HG03108 (cell line): ENCODE measurements around the gene BMAL1.
"Not testable (repeated sequence)": the region's sequence is repeated elsewhere in the genome, so short reads cannot be mapped to it uniquely, and the experiment has no call there.

Experiments
- ATAC-seq: cut with Tn5 transposase; IDR thresholded peaks from one replicate; pipeline ENCODE4 v1.9.1; 2021; ENCODE audit warnings: moderate library complexity; ENCODE audit not compliant: unreplicated experiment

BMAL1 gene

GRCh38 chr11:13277768-13278608, at the start of gene BMAL1:
BMAL1 (plus strand) TSS chr11:13277790; CDS start chr11:13354309, 76,519 bp downstream.
- ATAC-seq = peak; percentile 22

GRCh38 chr11:13228572-13228971, 49.0 kb upstream of the BMAL1 start:
- no peak for ATAC-seq

DNA sequence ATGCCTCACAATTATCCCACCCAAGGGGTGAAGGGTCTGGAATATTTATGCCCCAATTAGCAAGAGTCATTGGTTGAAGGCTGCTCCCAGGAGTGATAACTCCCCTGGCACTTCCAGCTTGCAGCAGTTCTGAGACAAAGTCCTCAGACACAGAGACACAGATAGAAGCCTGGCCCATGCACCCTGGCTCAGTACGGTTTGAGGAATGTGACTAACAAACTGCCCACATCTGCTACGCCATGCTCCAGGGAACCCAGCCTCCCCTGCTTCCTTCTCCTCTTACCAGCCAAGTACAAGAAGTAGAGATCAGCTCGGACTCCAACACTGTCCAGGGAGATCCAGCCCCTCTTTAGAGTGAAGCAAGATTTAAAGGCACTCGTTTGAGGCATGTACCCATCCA, 48.5 kb upstream of the BMAL1 start:
- ATAC-seq = no peak

- ATAC-seq = no peak
Measured at GRCh38 chr11:13229711-13230318, 47.8 kb upstream of the BMAL1 start.

DNA sequence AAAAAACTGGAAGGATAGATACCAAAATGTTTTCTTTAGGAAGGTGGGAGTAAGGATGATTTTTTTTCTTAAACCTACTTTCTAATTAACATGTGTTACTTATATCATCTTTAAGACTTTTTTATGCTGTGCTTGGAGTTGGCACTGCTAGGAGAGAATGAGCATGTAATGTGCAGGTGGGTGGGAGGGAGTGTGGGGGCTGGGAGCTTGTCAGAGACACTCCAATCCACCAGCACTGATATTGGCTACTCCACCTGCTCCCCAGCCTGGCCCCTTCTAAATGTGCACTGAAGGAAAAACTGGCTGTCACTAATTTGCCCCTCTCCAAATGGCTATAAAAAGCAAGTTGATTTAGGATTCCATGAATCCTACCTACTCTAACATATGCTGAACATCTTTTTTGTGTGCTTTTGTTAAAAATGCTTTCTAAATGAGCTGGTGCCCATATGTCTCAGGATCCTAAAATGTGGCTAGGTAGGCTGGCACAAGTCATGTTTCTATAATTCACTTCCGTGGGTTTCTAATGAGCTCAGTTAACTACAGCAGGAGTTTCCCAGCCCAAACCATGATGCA, 44.3 kb upstream of the BMAL1 start:
- no peak for ATAC-seq

- ATAC-seq = no peak
Measured at GRCh38 chr11:13235895-13236294, 41.7 kb upstream of the BMAL1 start.

GRCh38 chr11:13236626-13237025, 41.0 kb upstream of the BMAL1 start:
- no peak for ATAC-seq

DNA sequence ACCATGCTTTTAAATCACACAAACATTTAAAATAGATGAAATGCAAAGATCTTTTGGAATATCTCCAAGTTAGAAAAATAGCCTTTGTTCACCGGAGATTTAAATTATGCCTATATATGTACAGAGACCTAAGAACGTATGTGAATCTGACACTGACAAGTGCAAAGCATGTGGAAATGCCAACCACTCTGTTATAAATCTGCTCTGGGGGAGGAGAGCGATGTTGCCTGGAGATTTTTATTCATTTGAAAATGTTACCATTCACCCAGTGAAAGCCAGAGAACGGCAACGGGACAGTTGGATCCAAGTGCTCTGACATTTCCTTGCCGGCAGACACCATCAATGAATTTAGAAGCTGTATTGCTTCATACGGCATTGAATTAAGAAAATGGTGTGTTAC, 39.8 kb upstream of the BMAL1 start:
- ATAC-seq = no peak

- ATAC-seq = no peak
Measured at GRCh38 chr11:13238879-13239514, 38.6 kb upstream of the BMAL1 start.

DNA sequence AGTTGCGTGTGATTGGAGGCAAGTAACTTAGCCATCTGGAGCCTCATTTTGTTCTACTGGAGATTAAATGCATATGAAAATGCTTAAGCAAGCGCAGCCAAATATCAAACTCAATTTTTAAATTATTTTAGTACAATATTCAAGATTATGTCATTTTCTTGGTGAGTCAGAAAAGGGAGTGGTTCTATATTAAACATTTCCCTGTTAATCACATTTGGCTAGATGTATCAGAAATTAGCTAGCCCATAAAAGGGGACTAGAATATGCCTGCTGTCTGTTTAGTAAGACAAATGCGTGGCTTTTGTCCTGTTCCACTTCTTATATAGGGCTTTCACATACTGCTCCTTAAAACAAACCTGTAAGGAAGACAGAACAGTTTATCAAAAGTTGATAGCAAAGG, 35.0 kb upstream of the BMAL1 start:
- no peak for ATAC-seq

DNA sequence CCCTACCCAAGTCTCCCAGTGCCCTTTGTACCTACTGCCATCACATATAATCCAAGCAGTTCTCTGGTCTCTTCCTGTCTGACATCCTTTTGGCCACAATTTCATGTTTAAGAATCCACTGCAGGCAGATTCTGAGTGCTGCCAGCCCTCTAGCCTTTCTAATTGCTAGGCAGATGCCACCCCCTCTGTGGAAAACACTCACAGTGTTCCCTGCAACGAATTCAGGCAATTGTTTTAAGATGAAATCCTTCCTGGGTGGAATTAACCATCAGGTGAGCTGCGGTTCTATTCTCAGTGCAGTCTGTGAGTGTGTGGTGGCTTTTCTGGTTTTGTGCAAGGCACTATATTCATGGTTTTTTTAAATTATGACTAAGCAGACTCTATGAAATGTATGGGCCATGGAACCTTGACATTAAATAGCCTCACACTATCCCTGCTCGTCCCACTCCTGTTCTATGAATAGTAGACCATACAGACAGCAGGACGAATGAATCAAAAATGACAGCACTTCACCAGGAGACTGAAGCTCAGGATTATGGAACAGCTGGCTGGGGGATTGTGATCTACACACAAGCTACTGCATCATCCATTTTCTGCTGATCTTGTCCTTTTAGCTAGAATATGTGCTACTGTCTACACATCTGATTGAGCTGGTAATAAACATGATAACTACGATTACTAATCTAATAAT, 29.8 kb upstream of the BMAL1 start:
- ATAC-seq = no peak

DNA sequence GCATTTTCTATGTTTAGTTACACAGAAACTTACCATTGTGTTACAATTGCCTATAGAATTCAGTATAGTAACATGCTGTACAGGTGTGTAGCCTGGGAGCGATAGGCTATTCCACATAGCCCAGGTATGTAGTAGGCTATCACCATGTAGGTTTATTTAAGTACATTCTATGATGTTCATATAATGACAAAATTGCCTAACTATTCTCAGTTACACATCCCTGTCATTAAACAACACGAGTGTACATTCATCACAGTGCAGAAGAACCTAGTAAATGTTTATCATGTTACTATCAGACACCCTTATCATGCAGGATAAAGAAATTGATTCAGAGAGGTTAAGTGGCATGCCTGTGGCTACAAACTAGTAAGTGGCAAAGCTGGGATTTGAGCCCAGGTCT, 28.4 kb upstream of the BMAL1 start:
- ATAC-seq = no peak

DNA sequence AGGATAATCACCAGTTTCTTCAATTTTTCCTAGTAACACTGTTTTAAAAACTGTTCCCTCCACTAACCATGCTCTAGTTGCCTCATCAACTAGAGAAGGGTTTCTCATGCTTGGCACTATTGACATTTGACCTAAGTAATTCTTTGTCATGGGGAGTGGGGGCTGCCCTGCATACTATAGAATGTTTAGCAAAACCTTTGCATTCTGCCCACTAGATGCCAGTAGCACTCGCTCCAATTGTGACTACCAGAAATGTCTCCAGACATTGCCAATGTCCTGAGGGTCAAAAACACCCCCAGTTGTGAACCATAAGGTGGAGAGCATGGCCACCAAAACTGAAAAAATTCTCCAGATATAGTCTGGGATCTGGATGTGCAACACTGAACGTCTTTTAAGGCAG, 27.6 kb upstream of the BMAL1 start:
- ATAC-seq = no peak

DNA sequence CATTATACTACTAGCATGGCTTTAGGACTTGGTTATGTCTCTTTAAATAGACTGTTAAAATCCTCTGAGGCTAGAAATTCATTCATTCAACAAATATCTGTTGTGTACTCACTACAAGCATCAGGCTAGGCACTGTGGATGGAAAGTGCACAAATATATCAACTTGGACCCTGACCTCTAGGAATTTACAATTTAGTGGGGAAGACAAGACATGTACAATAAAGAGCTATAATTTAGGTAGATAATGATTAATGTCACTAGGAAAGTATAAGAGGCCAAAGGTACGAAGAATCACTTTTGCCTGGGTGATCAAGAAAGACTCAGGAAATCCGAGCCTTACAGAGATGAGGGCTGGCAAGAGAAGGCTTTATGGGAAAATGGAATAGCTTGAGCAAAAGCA, 25.6 kb upstream of the BMAL1 start:
- no peak for ATAC-seq

DNA sequence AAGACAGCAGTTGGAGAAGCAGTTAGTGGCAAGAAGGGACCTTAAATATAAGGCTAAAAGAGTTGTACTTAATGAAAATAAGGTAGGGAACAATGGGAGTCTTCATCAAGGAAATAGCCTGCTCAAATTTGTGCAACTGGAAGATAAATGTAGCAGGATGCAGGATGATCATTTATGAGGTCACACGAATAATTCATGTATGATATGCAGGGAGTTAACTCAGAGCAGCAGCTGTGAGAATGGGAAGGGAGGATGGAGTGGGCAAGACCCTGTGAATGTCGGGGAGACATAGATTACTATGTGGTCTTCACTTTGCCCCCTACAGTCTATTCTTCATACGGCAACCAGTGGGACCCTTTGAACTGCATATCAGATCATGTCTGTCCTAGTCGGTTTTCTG, 25.2 kb upstream of the BMAL1 start:
- ATAC-seq = no peak

- no peak for ATAC-seq
Measured at GRCh38 chr11:13256216-13256615, 21.4 kb upstream of the BMAL1 start.

GRCh38 chr11:13258061-13258460, 19.5 kb upstream of the BMAL1 start:
- not testable (repeated sequence) for ATAC-seq

- ATAC-seq = no peak
Measured at GRCh38 chr11:13258855-13259254, 18.7 kb upstream of the BMAL1 start.

GRCh38 chr11:13259374-13259773, 18.2 kb upstream of the BMAL1 start:
- ATAC-seq = no peak

- ATAC-seq = no peak
Measured at GRCh38 chr11:13260201-13260962, 17.2 kb upstream of the BMAL1 start.
